Stimulated activated CD4-positive, alpha-beta T cell treated with anti-CD3 and anti-CD28 coated beads, Interleukin-4, amount 100 ng/mL, for 4 hours (primary cell): ENCODE results near the gene CELF4.

Experiments used
- DNase-seq, 2 experiments: peaks; one replicate each; pipeline ENCODE4 v3.0.0-alpha.2; 2020

Gene CELF4

GRCh38 chr18:37339701-37340215 is 225.8 kb downstream of the CELF4 start:
- DNase-seq, result no peak

GRCh38 chr18:37336568-37337285 is 228.9 kb downstream of the CELF4 start:
- no peak for DNase-seq

- no peak for DNase-seq
Measured at GRCh38 chr18:37335409-37335736, 230.2 kb downstream of the CELF4 start.

GRCh38 chr18:37334631-37335408 is 230.8 kb downstream of the CELF4 start:
- DNase-seq, result no peak

- no peak for DNase-seq
Measured at GRCh38 chr18:37332628-37333420, 232.8 kb downstream of the CELF4 start.

GRCh38 chr18:37332219-37332618 is 233.4 kb downstream of the CELF4 start:
- no peak for DNase-seq

- DNase-seq, result no peak
Measured at GRCh38 chr18:37330173-37330572, 235.4 kb downstream of the CELF4 start.

- DNase-seq, result no peak
Measured at GRCh38 chr18:37328946-37329719, 236.5 kb downstream of the CELF4 start.

GRCh38 chr18:37327063-37327577 is 238.5 kb downstream of the CELF4 start:
- DNase-seq, result no peak

GRCh38 chr18:37322492-37323035 is 243.0 kb downstream of the CELF4 start:
- DNase-seq, result no peak

GRCh38 chr18:37321582-37322491 is 243.8 kb downstream of the CELF4 start:
- DNase-seq, result no peak

- DNase-seq, result no peak
Measured at GRCh38 chr18:37320317-37320716, 245.3 kb downstream of the CELF4 start.

- no peak for DNase-seq
Measured at GRCh38 chr18:37318360-37319355, 246.9 kb downstream of the CELF4 start.

- DNase-seq, result no peak
Measured at GRCh38 chr18:37317486-37317885, 248.1 kb downstream of the CELF4 start.

- DNase-seq, result no peak
Measured at GRCh38 chr18:37316468-37316867, 249.1 kb downstream of the CELF4 start.

GRCh38 chr18:37315935-37316334 is 249.7 kb downstream of the CELF4 start:
- no peak for DNase-seq

GRCh38 chr18:37314534-37314933 is 251.1 kb downstream of the CELF4 start:
- no peak for DNase-seq

GRCh38 chr18:37313624-37314023 is 252.0 kb downstream of the CELF4 start:
- no peak for DNase-seq

GRCh38 chr18:37309861-37310260 is 255.7 kb downstream of the CELF4 start:
- DNase-seq, result no peak

- DNase-seq, result no peak
Measured at GRCh38 chr18:37309059-37309458, 256.5 kb downstream of the CELF4 start.
